ENCODE measurements around the gene GPX2.
A peak's percentile ranks its signal among the peaks of the same experiment; 100 is the strongest.

Gene GPX2

DNA sequence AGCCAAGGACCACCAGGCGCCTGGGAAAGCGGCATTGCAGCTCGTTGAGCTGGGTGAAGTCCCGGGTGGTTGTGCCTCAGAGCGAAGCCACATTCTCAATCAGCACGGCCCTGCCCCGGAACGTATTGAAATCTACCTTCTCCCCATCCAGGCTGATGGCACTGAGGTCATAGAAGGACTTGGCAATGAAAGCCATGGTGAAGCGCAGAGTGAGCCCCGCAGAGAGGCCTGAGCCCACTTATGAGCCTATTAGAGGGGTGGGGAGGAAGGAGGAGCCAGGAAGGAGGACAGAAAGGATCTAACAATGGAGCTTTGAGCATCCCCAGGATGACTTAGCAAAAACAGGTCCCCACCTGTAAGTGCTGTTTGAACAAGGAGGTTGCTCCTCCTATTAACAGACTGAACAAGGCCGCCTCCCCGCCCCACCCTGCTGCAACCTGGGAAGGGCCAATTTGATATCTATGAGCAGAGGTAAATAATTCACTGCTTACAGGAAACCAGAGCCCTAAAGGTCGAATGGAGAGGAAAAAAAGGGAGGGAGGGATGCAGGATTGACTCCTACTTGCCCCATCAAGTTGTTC lies at the start of gene GPX2:
Gene GPX2 (minus strand): TSS at position 215 of the 581 bp plus-strand sequence. CDS start 19 bp downstream, at position 196.
- DNase-seq (ENCODE audit: low read depth, low spot score) = no peak

DNA sequence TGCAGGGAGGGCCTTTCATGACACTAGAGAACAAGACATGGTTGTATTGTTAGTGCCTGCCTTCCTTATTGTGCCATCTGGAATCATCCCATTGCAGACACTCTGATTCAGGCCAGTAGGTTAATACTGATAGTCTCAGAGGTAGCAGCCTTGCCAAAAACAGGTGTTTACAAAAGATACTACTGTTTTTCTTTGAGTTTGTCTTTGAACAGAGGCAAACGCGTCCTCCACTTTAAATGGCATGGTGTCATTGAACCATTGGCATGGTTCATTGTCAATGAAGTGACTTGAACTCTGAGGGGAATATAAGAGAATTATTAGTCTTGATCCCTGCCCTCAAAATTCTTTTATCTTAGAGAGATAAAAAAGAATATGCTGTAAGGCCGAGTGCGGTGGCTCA lies 48.4 kb upstream of the GPX2 start:
- DNase-seq (ENCODE audit: low read depth, low spot score) = no peak

- DNase-seq (ENCODE audit: low read depth, low spot score) = no peak
These were observed 47.8 kb upstream of the GPX2 start for GRCh38 chr14:64990296-64990695.

- no peak for DNase-seq (ENCODE audit: low read depth, low spot score)
These were observed 44.9 kb upstream of the GPX2 start for GRCh38 chr14:64987438-64987767.

- DNase-seq (ENCODE audit: low read depth, low spot score) = peak; percentile 87
These were observed 44.3 kb upstream of the GPX2 start, which contains the start of gene FNTB for GRCh38 chr14:64986648-64987437. Gene FNTB, plus strand, starts transcription at chr14:64986895. Its CDS starts 59 bp downstream, at chr14:64986954.

DNA sequence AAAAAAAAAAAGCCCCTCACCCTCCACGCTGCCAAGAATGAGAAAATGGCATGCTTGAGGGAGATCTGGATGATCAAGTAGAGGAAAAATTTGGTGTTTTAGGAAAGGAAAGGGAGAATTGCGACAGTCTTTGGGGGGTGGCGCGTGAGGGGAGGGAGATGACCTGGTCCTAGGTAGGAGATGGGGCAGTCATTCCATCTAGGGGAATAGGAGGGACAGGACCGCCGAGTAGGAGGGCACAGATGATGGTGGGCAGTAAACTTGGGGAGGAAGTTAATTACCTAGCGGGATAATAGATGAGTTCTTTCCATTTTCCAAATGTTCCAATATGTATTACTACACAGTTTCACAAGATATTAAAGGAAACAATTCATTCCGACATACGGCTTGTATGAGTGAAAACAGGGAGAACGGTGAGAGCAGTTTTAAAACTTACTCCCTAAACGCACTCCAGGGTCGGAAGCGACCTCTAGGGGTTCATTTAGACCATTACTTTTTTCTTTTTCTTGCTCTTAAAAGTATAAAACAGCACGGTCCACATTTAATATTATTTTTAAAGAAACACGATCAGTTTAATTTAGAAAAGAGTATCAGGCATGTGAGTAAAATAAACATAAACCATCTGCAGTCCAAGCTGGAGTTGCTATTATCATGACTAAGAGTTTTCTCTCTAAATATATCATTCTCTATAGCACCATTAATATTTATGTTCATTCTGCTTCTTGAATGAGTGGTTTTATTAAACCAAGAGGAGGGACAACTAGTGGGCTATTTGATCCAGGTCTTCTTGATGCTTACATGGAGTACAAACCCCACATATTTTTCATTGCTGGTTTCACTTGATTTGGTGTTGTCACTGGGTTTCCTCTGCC lies 41.1 kb upstream of the GPX2 start:
- no peak for DNase-seq (ENCODE audit: low read depth, low spot score)

DNA sequence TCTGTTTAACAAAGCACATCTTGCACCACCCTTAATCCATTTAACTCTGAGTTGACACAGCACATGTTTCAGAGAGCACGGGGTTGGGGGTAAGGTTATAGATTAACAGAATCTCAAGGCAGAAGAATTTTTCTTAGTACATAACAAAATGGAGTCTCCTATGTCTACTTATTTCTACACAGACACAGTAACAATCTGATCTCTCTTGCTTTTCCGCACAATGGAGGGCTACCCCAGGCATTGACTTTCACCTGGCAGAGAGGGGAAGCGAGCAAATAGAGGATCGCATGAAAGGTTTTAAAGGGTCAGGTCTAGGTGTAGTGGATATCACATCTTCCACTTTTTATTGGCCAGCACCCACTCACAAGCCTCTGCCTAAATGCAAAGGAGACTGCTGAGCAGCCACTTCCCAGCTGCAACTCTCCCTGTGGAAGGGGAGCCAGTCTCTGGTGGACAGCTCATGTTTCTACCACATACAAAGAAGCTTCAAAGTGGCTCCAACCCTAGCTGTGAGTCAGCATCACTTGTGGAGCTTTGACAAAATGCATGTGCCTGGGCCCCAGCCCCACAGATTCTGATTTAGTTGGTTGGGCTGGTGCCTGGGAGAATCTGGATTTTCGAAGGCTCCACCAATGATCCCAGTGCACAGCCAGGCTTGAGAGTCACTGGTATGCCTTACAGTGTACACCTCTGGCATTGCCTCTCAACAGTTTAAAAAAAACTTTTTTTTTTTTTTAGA lies 37.0 kb upstream of the GPX2 start:
- DNase-seq (ENCODE audit: low read depth, low spot score) = no peak

DNA sequence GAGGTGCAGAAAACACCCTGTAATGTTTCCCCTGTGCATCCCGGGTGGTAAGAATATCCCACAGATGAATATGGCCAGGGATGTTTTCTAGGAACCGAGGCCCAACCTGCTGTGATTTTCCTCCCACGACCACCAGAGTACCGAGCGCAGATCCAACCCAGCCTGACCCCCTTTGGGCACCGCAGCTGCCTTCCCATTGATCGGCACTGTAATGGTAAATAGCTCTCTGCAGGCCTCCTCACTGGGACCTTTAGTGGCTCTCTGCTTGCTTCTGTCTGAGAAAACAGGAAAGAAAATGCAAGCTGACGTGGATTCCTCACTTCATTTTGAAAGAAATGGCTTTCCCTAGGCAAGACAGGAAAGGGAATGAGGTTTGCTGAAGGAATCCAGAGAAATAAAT lies 32.0 kb upstream of the GPX2 start:
- no peak for DNase-seq (ENCODE audit: low read depth, low spot score)

- DNase-seq (ENCODE audit: low read depth, low spot score) = no peak
These were observed 31.3 kb upstream of the GPX2 start for GRCh38 chr14:64973826-64974225.

DNA sequence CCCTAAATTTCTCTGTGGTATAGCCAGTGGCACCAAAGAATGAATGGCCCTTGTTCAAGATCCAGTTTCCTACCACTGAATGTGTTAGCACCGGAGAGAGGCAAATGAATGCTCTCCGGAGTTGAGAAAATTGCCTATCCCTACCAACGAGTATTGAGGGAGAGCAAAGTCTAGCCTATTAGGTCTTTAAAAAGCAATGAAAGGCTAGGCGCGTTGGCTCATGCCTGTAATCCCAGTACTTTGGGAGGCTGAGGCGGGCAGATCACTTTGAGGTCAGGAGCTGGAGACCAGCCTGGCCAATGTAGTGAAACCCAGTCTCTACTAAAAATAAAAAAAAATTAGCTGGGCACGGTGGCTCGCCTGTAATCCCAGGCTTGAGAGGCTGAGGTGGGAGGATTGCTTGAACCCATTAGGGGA lies 30.5 kb upstream of the GPX2 start:
- no peak for DNase-seq (ENCODE audit: low read depth, low spot score)

DNA sequence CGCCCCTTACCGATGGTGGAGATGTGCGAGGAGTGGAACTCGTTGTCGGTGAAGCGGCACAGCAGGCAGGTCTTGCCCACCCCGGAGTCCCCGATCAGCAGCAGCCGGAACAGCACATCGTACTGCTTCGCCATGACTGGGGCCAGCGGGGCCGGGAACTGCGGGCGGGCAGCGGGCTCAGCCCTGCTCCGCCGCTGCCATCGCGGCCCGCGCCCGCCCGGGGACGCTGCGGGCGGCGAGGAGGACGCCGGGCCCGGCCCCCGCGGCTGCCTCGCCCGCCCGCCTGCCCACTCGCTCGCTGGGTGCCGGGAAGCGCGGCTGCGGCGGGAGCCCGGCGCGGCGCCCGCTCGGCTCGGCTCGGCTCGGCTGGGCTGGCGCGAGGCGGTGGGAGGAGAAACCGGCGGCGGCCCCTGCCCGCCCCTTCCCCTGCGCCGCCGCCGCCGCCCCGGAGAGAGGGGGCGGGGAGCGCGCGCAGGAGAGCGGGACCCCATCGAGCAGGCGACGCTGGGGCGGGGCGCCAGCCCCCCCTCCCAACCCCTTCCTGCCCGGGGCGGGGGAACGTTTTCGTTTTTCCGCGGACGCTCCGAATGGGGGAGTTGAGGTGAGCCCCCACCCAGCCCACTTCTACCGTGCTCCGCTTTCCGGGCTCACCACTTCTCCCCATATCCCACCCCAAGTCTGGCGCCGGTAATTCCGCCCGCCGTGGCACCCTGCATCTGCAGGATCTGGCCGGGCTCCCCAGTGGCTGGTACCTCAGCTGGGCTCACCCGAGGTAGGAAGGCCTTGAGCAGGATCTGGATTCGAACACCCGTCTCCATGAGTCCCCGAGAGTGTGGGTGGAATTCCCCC lies 29.6 kb upstream of the GPX2 start, which contains the start of gene RAB15:
Gene RAB15 (minus strand): TSS at position 394 of the 849 bp plus-strand sequence. CDS start 260 bp downstream, at position 134.
- DNase-seq (ENCODE audit: low read depth, low spot score) = no peak

- DNase-seq (ENCODE audit: low read depth, low spot score) = no peak
These were observed 29.0 kb upstream of the GPX2 start for GRCh38 chr14:64971491-64971942.

DNA sequence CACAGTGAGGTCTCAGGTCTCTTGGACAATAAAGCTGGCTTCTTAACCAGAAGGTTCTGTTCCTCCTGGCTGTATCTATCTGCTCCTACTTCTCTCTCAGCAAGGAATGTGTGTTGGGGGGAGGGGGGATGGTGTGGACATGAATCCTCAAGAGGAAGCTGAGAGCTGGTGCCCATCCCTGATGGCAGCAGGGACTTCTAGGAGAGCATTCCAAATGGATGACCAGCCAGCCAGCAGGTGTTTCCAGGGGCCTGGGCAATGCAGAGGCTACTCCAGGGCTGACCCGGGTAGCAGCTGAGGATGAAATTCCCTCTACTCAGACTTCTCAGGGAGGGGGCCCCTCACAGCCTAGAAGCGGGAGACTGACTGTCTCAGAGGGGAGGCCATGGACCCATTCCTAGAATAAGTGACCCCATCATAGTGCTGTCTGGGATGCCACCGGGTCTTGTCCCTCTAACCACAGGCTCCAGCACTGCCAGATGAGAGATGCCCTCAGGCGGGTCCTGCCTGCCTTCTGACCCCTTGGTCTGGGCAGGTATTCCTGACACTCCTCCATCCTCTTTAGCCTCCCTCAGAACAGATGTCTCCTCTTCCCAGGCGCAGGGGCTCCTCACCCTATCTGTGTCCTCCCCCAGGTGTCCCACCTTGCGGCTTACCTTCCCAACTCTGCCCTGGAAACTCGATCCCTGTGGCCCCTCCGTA lies 28.4 kb upstream of the GPX2 start:
- no peak for DNase-seq (ENCODE audit: low read depth, low spot score)

GRCh38 chr14:64970041-64970440 lies 27.5 kb upstream of the GPX2 start:
- no peak for DNase-seq (ENCODE audit: low read depth, low spot score)

- no peak for DNase-seq (ENCODE audit: low read depth, low spot score)
These were observed 26.1 kb upstream of the GPX2 start for GRCh38 chr14:64968651-64969050.

DNA sequence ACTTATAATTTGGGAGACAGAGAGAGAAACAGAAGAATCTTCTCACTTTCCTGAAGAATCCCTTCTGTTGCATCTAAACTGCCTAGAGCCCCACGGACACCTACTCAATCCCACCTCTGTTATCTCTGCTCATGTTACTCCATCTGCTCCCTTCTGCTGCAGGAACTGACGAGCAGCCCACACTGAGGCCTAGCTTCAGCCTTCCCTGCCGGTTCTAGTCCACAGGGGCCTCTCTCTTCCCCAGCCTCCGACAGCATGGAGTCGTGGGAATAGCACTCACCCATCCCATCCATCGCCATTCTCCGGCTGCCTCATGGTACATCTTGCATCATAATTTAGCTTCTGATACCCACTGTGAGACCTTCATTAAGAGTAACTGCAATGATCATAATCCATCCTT lies 25.6 kb upstream of the GPX2 start:
- DNase-seq (ENCODE audit: low read depth, low spot score) = no peak

DNA sequence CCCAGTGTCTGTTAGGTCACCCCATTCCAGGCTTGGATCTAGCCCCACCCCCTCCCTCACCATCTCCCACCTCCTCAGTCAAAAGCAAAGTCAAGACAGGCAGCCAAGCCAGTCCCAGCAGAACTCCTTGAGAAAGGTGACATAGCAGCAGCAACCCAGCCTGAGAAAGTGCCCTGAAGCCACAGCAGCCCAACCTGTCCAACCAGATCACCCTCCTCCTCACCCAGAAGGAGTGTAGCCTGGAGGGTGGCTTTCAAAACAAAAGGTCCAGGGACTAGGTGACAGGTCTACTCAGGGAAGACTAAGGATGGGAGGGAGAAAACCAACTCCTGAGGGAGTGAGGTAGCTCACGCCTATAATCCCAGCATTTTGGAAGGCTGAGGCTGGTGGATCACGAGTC lies 24.4 kb upstream of the GPX2 start:
- no peak for DNase-seq (ENCODE audit: low read depth, low spot score)

- DNase-seq (ENCODE audit: low read depth, low spot score) = no peak
These were observed 22.9 kb upstream of the GPX2 start for GRCh38 chr14:64965356-64966000.

DNA sequence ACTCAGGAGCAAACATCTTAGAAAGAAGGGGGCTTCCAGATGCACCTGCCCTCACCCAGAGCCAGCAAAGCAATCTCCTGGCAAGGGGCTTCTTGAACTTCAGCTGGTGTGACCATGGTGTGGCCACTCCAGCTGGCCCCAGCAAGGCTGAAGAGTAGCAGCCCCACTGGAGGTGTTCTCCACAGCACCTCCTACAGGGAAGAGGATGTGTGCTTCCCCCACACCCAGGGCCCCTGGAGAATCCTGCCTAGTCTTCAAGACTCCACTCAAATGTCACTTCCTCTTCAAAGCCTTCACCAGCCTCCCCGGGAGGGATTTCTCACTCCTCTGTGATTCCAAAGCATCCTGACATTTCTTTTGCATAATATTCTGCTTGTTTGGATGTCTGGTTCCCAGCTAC lies 21.1 kb upstream of the GPX2 start:
- no peak for DNase-seq (ENCODE audit: low read depth, low spot score)
